Fibroblast of villous mesenchyme (primary cell): Measurements from ENCODE around the gene CD99L2. TPM values are rescaled to one million over a fixed set of nuclear protein-coding genes. Genes with fewer than 3 reads are reported as not detected.

Source experiments
- DNase-seq: peaks from one replicate; pipeline ENCODE4 v3.0.0-alpha.2; 2010; ENCODE audit warnings: low read depth
- H3K4me3 ChIP-seq: 2 replicates; pipeline ENCODE4 v1.5.1; 2011; ENCODE audit warnings: low read depth, mild to moderate bottlenecking, low read length
- total RNA-seq: library from RNA; depleted of rRNA; stranded (reverse); fragments of >200 nt; gene quantifications from 2 replicates; pipeline ENCODE4 v1.2.3, GENCODE V29; 2012
- TF ChIP-seq, protein P1 (sequence below): IDR thresholded peaks from 2 replicates; pipeline ENCODE4 v1.5.1; 2012; ENCODE audit warnings: low read depth, mild to moderate bottlenecking, low read length; ENCODE audit not compliant: insufficient read depth

CD99L2 gene
- total RNA-seq, 1 donor: 47.9 TPM

GRCh38 chrX:150857453-150857852, 41.0 kb downstream of the CD99L2 start:
- TF ChIP-seq, protein P1, sequence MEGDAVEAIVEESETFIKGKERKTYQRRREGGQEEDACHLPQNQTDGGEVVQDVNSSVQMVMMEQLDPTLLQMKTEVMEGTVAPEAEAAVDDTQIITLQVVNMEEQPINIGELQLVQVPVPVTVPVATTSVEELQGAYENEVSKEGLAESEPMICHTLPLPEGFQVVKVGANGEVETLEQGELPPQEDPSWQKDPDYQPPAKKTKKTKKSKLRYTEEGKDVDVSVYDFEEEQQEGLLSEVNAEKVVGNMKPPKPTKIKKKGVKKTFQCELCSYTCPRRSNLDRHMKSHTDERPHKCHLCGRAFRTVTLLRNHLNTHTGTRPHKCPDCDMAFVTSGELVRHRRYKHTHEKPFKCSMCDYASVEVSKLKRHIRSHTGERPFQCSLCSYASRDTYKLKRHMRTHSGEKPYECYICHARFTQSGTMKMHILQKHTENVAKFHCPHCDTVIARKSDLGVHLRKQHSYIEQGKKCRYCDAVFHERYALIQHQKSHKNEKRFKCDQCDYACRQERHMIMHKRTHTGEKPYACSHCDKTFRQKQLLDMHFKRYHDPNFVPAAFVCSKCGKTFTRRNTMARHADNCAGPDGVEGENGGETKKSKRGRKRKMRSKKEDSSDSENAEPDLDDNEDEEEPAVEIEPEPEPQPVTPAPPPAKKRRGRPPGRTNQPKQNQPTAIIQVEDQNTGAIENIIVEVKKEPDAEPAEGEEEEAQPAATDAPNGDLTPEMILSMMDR: no peak
- DNase-seq: no peak
- H3K4me3 ChIP-seq: no peak overlapping the region

DNA sequence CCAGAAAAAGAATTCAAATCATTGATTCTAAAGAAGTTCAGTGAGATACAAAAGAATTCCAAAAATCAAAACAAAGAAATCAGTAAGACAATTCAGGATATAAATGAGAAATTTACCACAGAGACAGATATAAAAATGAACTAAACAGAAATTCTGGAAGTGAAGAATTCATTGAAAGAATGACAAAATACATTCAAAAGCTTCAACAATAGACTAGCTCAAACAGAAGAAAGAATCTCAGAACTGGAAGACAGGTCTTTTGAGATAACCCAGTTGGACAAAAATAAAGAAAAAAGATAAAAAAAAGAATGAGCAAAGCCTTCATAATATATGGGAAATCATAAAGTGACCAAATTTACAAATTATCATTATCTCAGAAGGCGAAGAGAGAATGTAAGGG, 41.7 kb downstream of the CD99L2 start:
- TF ChIP-seq, protein P1: no peak
- no peak for DNase-seq
- H3K4me3 ChIP-seq: no peak overlapping the region

GRCh38 chrX:150856101-150856500, 42.4 kb downstream of the CD99L2 start:
- TF ChIP-seq, protein P1: no peak
- DNase-seq: no peak
- no peak overlapping the region for H3K4me3 ChIP-seq

- DNase-seq: no peak
- H3K4me3 ChIP-seq: no peak overlapping the region
- TF ChIP-seq, protein P1: no peak
Observed at GRCh38 chrX:150854856-150855255, 43.6 kb downstream of the CD99L2 start.

GRCh38 chrX:150849996-150850720, 48.3 kb downstream of the CD99L2 start:
- H3K4me3 ChIP-seq: no peak overlapping the region
- TF ChIP-seq, protein P1: no peak
- peak; percentile 18 for DNase-seq

DNA sequence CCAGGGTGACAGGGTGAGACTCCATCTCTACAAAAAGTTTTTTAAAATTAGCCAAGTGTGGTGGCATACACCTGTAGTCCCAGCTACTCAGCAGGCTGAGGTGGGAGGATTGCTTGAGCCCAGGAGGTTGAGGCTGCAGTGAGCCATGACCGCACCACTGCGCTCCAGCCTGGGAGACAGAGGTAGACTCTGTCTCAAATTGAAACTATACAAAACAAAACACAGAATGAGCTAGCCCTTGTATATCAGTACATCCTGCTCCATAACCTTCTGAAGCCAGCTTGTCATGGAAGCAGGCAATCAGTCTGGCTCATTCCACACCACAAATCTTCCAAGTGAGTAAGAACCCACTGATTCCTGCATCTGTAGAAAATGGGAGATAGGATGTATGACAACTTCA, 49.0 kb downstream of the CD99L2 start:
- TF ChIP-seq, protein P1: no peak
- DNase-seq: no peak
- no peak overlapping the region for H3K4me3 ChIP-seq

GRCh38 chrX:150848914-150849365, 49.5 kb downstream of the CD99L2 start:
- no peak overlapping the region for H3K4me3 ChIP-seq
- TF ChIP-seq, protein P1: no peak
- no peak for DNase-seq
